ENCODE data around the gene ZNF335. TPM values are rescaled to one million over a fixed set of nuclear protein-coding genes. Genes with fewer than 3 reads are reported as not detected.

Gene ZNF335
- total and polyA plus RNA-seq, 2 of the 13 experiments (the other 11 are each of a cell fraction or from before 2014, with no cell fraction given), result 9.7 to 13.7 TPM

DNA sequence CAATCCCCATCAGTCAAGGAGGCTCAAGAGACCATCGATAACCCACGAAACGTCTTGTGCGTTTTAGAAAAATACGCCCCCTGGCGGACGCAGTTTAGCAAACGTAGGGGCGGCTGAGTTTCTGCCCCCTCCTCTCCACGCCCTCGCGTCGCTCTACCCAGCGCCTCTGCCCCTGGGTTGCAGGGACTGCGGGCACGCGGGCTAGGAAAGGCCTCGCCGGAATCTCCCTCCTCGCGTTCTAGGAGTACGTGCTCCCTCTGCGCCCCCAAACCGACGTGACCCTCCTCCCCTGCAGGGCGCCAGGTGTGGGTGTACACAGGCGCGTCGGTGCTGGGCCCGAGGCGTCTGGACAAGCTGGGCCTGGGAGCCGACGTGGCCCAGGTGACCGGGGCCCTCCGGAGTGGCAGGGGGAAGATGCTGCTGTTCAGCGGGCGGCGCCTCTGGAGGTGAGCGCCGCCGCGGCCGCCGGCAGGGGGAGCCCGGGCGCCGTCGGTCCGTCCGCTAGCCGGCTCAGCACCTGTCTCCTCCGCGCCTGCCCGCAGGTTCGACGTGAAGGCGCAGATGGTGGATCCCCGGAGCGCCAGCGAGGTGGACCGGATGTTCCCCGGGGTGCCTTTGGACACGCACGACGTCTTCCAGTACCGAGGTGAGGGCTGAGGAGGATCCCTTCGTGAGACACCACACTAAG, 42.0 kb upstream of the ZNF335 start (continued):
- TF ChIP-seq, protein P1, sequence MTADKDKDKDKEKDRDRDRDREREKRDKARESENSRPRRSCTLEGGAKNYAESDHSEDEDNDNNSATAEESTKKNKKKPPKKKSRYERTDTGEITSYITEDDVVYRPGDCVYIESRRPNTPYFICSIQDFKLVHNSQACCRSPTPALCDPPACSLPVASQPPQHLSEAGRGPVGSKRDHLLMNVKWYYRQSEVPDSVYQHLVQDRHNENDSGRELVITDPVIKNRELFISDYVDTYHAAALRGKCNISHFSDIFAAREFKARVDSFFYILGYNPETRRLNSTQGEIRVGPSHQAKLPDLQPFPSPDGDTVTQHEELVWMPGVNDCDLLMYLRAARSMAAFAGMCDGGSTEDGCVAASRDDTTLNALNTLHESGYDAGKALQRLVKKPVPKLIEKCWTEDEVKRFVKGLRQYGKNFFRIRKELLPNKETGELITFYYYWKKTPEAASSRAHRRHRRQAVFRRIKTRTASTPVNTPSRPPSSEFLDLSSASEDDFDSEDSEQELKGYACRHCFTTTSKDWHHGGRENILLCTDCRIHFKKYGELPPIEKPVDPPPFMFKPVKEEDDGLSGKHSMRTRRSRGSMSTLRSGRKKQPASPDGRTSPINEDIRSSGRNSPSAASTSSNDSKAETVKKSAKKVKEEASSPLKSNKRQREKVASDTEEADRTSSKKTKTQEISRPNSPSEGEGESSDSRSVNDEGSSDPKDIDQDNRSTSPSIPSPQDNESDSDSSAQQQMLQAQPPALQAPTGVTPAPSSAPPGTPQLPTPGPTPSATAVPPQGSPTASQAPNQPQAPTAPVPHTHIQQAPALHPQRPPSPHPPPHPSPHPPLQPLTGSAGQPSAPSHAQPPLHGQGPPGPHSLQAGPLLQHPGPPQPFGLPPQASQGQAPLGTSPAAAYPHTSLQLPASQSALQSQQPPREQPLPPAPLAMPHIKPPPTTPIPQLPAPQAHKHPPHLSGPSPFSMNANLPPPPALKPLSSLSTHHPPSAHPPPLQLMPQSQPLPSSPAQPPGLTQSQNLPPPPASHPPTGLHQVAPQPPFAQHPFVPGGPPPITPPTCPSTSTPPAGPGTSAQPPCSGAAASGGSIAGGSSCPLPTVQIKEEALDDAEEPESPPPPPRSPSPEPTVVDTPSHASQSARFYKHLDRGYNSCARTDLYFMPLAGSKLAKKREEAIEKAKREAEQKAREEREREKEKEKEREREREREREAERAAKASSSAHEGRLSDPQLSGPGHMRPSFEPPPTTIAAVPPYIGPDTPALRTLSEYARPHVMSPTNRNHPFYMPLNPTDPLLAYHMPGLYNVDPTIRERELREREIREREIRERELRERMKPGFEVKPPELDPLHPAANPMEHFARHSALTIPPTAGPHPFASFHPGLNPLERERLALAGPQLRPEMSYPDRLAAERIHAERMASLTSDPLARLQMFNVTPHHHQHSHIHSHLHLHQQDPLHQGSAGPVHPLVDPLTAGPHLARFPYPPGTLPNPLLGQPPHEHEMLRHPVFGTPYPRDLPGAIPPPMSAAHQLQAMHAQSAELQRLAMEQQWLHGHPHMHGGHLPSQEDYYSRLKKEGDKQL (CRISPR knock-in tag; IDR thresholded peaks at IDR 0.05; ENCODE audit: low read depth), result no peak
- TF ChIP-seq STAG1 (CRISPR knock-in tag; IDR thresholded peaks at IDR 0.05) (peak; percentile 80), CBX2 (IDR thresholded peaks at IDR 0.05; ENCODE audit: low read depth, low read length) (no peak), CBX2 (CRISPR knock-in tag; IDR thresholded peaks at IDR 0.05; ENCODE audit: low read depth) (no peak), ZFAT (CRISPR knock-in tag; conservative IDR thresholded peaks at IDR 0.05) (no peak), DMAP1 (CRISPR knock-in tag; IDR thresholded peaks at IDR 0.05) (no peak), ZNF678 (CRISPR knock-in tag; IDR thresholded peaks at IDR 0.05) (no peak), ZNF337 (CRISPR knock-in tag; IDR thresholded peaks at IDR 0.05; ENCODE audit: borderline replicate concordance, low read depth) (peak; percentile 63; the same call in 1 of the 2 replicates), ZIK1 (CRISPR knock-in tag; IDR thresholded peaks at IDR 0.05; ENCODE audit: borderline replicate concordance, low read depth) (no peak), NCOA5 (CRISPR knock-in tag; IDR thresholded peaks at IDR 0.05) (no peak), IRX3 (CRISPR knock-in tag; IDR thresholded peaks at IDR 0.05; ENCODE audit: borderline replicate concordance, low read depth) (no peak), SP4 (CRISPR knock-in tag; IDR thresholded peaks at IDR 0.05) (peak; percentile 76), ZBTB7A (CRISPR knock-in tag; IDR thresholded peaks at IDR 0.05) (peak; percentile 10), NFE2 (CRISPR knock-in tag; IDR thresholded peaks at IDR 0.05) (no peak), ZNF776 (CRISPR knock-in tag; IDR thresholded peaks at IDR 0.05) (no peak), ZNF749 (CRISPR knock-in tag; IDR thresholded peaks at IDR 0.05; ENCODE audit: borderline replicate concordance) (no peak), KLF11 (CRISPR knock-in tag; IDR thresholded peaks at IDR 0.05) (no peak), ZNF225 (CRISPR knock-in tag; IDR thresholded peaks at IDR 0.05) (peak; percentile 96; the same call in 1 of the 2 replicates), RAD21 (CRISPR knock-in tag; IDR thresholded peaks at IDR 0.05) (peak; percentile 98)
- TF ChIP-seq, protein P2, sequence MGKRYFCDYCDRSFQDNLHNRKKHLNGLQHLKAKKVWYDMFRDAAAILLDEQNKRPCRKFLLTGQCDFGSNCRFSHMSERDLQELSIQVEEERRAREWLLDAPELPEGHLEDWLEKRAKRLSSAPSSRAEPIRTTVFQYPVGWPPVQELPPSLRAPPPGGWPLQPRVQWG (CRISPR knock-in tag; IDR thresholded peaks at IDR 0.05; ENCODE audit: borderline replicate concordance, low read depth), result no peak
- TF ChIP-seq, protein P3, sequence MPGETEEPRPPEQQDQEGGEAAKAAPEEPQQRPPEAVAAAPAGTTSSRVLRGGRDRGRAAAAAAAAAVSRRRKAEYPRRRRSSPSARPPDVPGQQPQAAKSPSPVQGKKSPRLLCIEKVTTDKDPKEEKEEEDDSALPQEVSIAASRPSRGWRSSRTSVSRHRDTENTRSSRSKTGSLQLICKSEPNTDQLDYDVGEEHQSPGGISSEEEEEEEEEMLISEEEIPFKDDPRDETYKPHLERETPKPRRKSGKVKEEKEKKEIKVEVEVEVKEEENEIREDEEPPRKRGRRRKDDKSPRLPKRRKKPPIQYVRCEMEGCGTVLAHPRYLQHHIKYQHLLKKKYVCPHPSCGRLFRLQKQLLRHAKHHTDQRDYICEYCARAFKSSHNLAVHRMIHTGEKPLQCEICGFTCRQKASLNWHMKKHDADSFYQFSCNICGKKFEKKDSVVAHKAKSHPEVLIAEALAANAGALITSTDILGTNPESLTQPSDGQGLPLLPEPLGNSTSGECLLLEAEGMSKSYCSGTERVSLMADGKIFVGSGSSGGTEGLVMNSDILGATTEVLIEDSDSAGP (CRISPR knock-in tag; IDR thresholded peaks at IDR 0.05; ENCODE audit: borderline replicate concordance), result peak; percentile 92

All from HepG2 (cell line).